H1 (cell line): ENCODE data around the gene CDKL1. TPM values are rescaled to one million over a fixed set of nuclear protein-coding genes. Genes with fewer than 3 reads are reported as not detected.

ENCODE experiments used
- CTCF ChIA-PET: fragments of 300-600 bp; sonication (Branson Sonifier 250); formaldehyde crosslinking; loops from one replicate; lab custom pipeline; 2021; ENCODE audit not compliant: partially characterized antibody; lab: Charles Lee
- POLR2A ChIA-PET: fragments of 300-600 bp; sonication (Branson Sonifier 250); formaldehyde crosslinking; loops from one replicate; lab custom pipeline; 2021; ENCODE audit warnings: inconsistent platforms; ENCODE audit not compliant: partially characterized antibody; lab: Charles Lee
- DNase-seq, 2 experiments: peaks; one replicate each; pipeline versions ENCODE4 v3.0.0 to v3.0.0-alpha.2; 2010 to 2022; ENCODE audit warnings: low spot score in 2 of 2, low read depth in 1 of 2, mixed read lengths in 1 of 2
- FAIRE-seq: peaks from 2 replicates; lab custom pipeline; 2011; peaks lifted over from hg19 to GRCh38; lab: Jason Lieb, UNC
- H2AFZ ChIP-seq: 2 replicates; pipeline ENCODE4 v1.8.1; 2012; ENCODE audit warnings: low read length, inconsistent platforms
- H2AK5ac ChIP-seq: 2 replicates; pipeline ENCODE4 v1.6.1; 2013; ENCODE audit warnings: low read depth, low read length
- H2BK120ac ChIP-seq: replicated peaks from 2 replicates; pipeline ENCODE3; 2013; ENCODE audit warnings: low read depth, low read length, inconsistent platforms
- H2BK12ac ChIP-seq: 2 replicates; pipeline ENCODE4 v1.6.1; 2013; ENCODE audit warnings: low read depth, low read length
- H2BK15ac ChIP-seq: 2 replicates; pipeline ENCODE4 v1.6.1; 2013; ENCODE audit warnings: low read length
- H2BK20ac ChIP-seq: 2 replicates; pipeline ENCODE4 v1.6.1; 2013; ENCODE audit warnings: low read length
- H2BK5ac ChIP-seq: 2 replicates; pipeline ENCODE4 v1.6.1; 2013; ENCODE audit warnings: low read depth, low read length
- H3K14ac ChIP-seq: 2 replicates; pipeline ENCODE4 v1.6.1; 2013; ENCODE audit warnings: inconsistent platforms; ENCODE audit not compliant: insufficient read length
- H3K18ac ChIP-seq: 2 replicates; pipeline ENCODE4 v1.6.1; 2013; ENCODE audit warnings: low read length; ENCODE audit errors: extremely low read depth
- H3K23ac ChIP-seq: 2 replicates; pipeline ENCODE4 v1.6.1; 2013; ENCODE audit warnings: inconsistent platforms; ENCODE audit not compliant: insufficient read length
- H3K23me2 ChIP-seq: 2 replicates; pipeline ENCODE4 v1.6.1; 2013; ENCODE audit warnings: low read depth, low read length
- H3K27ac ChIP-seq: 2 replicates; pipeline ENCODE4 v1.6.1; 2011; ENCODE audit warnings: low read depth, low read length, inconsistent platforms
- H3K27me3 ChIP-seq, 4 experiments: replicated peaks in 1 of 4; 1 replicate in 1 of 4; 2 replicates in 3 of 4; pipeline versions ENCODE4 v1.6.1 to v1.8.1; 2011 to 2013; ENCODE audit warnings: low read length in 3 of 4, mild to moderate bottlenecking in 3 of 4, inconsistent platforms in 2 of 4, mixed read lengths in 2 of 4, moderate library complexity in 1 of 4; ENCODE audit not compliant: control insufficient read depth in 3 of 4, insufficient read depth in 3 of 4; ENCODE audit errors: extremely low read depth in 1 of 4
- H3K36me3 ChIP-seq, 4 experiments: 2 replicates each; pipeline versions ENCODE4 v1.6.1 to v1.8.1; 2011 to 2013; ENCODE audit warnings: mild to moderate bottlenecking in 4 of 4, low read length in 3 of 4, moderate library complexity in 2 of 4, control low read depth in 1 of 4, inconsistent platforms in 1 of 4; ENCODE audit not compliant: insufficient read depth in 4 of 4, control insufficient read depth in 2 of 4
- H3K4ac ChIP-seq: replicated peaks from 2 replicates; pipeline ENCODE3; 2013; ENCODE audit warnings: low read length, low read depth, mixed read lengths, inconsistent platforms; ENCODE audit not compliant: insufficient read length
- H3K4me1 ChIP-seq, 4 experiments: replicated peaks in 1 of 4; 1 replicate in 1 of 4; 2 replicates in 3 of 4; pipeline versions ENCODE4 v1.6.1 to v1.8.1; 2011 to 2013; ENCODE audit warnings: low read length in 3 of 4, inconsistent platforms in 2 of 4, mixed read lengths in 1 of 4; ENCODE audit not compliant: insufficient read depth in 4 of 4, control insufficient read depth in 3 of 4
- H3K4me2 ChIP-seq, 2 experiments: 2 replicates each; pipeline versions ENCODE4 v1.6.1 to v1.8.1; 2011 to 2013; ENCODE audit warnings: low read depth in 2 of 2, low read length in 2 of 2, control low read depth in 1 of 2, inconsistent platforms in 1 of 2, mild to moderate bottlenecking in 1 of 2; ENCODE audit not compliant: insufficient read depth in 1 of 2
- H3K4me3 ChIP-seq, 4 experiments: fragments of 200-600, 300-600 bp in 1 of 4; sonication (generic), shearing (Covaris generic), sonication (Bioruptor Twin) in 1 of 4; 2 replicates each; pipeline versions ENCODE4 v1.5.1 to v1.8.1; 2011 to 2016; ENCODE audit warnings: low read length in 4 of 4, low read depth in 3 of 4, control low read depth in 2 of 4, inconsistent platforms in 2 of 4, mild to moderate bottlenecking in 2 of 4, mixed read lengths in 1 of 4, moderate library complexity in 1 of 4; ENCODE audit not compliant: insufficient read depth in 2 of 4; ENCODE audit errors: extremely low read depth in 1 of 4
- H3K56ac ChIP-seq: replicated peaks from 2 replicates; pipeline ENCODE3; 2013; ENCODE audit warnings: low read depth, mild to moderate bottlenecking, mixed read lengths, low read length, inconsistent platforms; ENCODE audit not compliant: insufficient read length
- H3K79me1 ChIP-seq: 2 replicates; pipeline ENCODE4 v1.6.1; 2013; ENCODE audit warnings: low read depth, low read length, control low read depth
- H3K79me2 ChIP-seq, 2 experiments: 2 replicates each; pipeline versions ENCODE4 v1.6.1 to v1.8.1; 2012 to 2013; ENCODE audit warnings: low read length in 2 of 2, mild to moderate bottlenecking in 2 of 2, inconsistent platforms in 1 of 2; ENCODE audit not compliant: insufficient read depth in 2 of 2, control insufficient read depth in 1 of 2
- H3K9ac ChIP-seq, 4 experiments: replicated peaks in 1 of 4; 1 replicate in 1 of 4; 2 replicates in 3 of 4; pipeline versions ENCODE4 v1.6.1 to v1.8.1; 2011 to 2013; ENCODE audit warnings: low read depth in 3 of 4, low read length in 3 of 4, control low read depth in 2 of 4, mild to moderate bottlenecking in 2 of 4, moderate library complexity in 2 of 4, inconsistent platforms in 1 of 4; ENCODE audit errors: extremely low read depth in 1 of 4
- H3K9me3 ChIP-seq, 2 experiments: 2 replicates each; pipeline versions ENCODE4 v1.6.1 to v1.8.1; 2012 to 2013; ENCODE audit warnings: mild to moderate bottlenecking in 2 of 2, moderate library complexity in 2 of 2, control low read depth in 1 of 2, inconsistent platforms in 1 of 2, low read depth in 1 of 2, low read length in 1 of 2, mixed read lengths in 1 of 2; ENCODE audit not compliant: insufficient read depth in 2 of 2
- H4K20me1 ChIP-seq, 2 experiments: replicated peaks in 1 of 2; 2 replicates each; pipeline versions ENCODE3 to v1.8.1; 2011 to 2013; ENCODE audit warnings: inconsistent platforms in 2 of 2, low read length in 2 of 2, mild to moderate bottlenecking in 1 of 2; ENCODE audit not compliant: insufficient read depth in 2 of 2, control insufficient read depth in 1 of 2
- H4K5ac ChIP-seq: 2 replicates; pipeline ENCODE4 v1.6.1; 2013; ENCODE audit warnings: low read length, low read depth, mixed read lengths, inconsistent platforms; ENCODE audit not compliant: insufficient read length
- H4K8ac ChIP-seq: 2 replicates; pipeline ENCODE4 v1.8.0; 2013; ENCODE audit warnings: mild to moderate bottlenecking, moderate library complexity, low read length, inconsistent platforms; ENCODE audit not compliant: insufficient read depth; ENCODE audit errors: extremely low read depth
- H4K91ac ChIP-seq: replicated peaks from 2 replicates; pipeline ENCODE3; 2013; ENCODE audit warnings: low read length, mixed read lengths, inconsistent platforms; ENCODE audit not compliant: insufficient read length
- ATF2 ChIP-seq: IDR thresholded peaks from 2 replicates; pipeline ENCODE4 v1.6.1; 2012; ENCODE audit warnings: low read length, inconsistent platforms
- ATF3 ChIP-seq: IDR thresholded peaks from 2 replicates; pipeline ENCODE4 v1.6.1; 2011; ENCODE audit warnings: low read depth, mild to moderate bottlenecking, low read length; ENCODE audit not compliant: insufficient read depth
- CHD1 ChIP-seq: IDR thresholded peaks from 2 replicates; pipeline ENCODE4 v1.6.1; 2012; ENCODE audit warnings: low read depth, low read length, improper control_type of control experiment
- KDM5A ChIP-seq: fragments of 200-600 bp; IDR thresholded peaks from 2 replicates; pipeline ENCODE4 v1.7.1; 2012; ENCODE audit warnings: mild to moderate bottlenecking, low read length, inconsistent platforms, mixed read lengths
- POLR2A ChIP-seq, 2 experiments: IDR thresholded peaks; 1 replicate in 1 of 2; 2 replicates in 1 of 2; pipeline ENCODE4 v1.6.1; 2011; ENCODE audit warnings: low read depth in 2 of 2, low read length in 2 of 2, mild to moderate bottlenecking in 2 of 2; ENCODE audit errors: control extremely low read depth in 1 of 2
- SP4 ChIP-seq: IDR thresholded peaks from 2 replicates; pipeline ENCODE4 v1.6.1; 2012; ENCODE audit warnings: low read length, inconsistent platforms
- ZNF274 ChIP-seq: IDR thresholded peaks from 2 replicates; pipeline ENCODE4 v1.7.0; 2012; ENCODE audit warnings: low read length, borderline replicate concordance; ENCODE audit errors: extremely low read depth
- WGBS, 2 experiments: shearing (Covaris generic) in 1 of 2; methylation state at CpG; one replicate each; pipeline versions ENCODE4 v1.1.6 to v1.1.7; 2013 to 2015; ENCODE audit warnings: low lambda C conversion rate in 2 of 2, mixed read lengths in 2 of 2, inconsistent platforms in 1 of 2, low coverage in 1 of 2, missing lambda C conversion rate in 1 of 2; ENCODE audit not compliant: insufficient replicate concordance in 2 of 2, insufficient coverage in 1 of 2, insufficient read length in 1 of 2; ENCODE audit errors: extremely low coverage in 1 of 2, missing lambda C conversion rate in 1 of 2; 5-methylcytosine and 5-hydroxymethylcytosine counted together
- polyA plus RNA-seq, 7 experiments: library from polyadenylated mRNA; depleted of rRNA in 3 of 7; stranded (reverse) in 5 of 7; unstranded in 2 of 7; fragments of >200 nt in 5 of 7; fragments of 200-250 nt in 2 of 7; gene quantifications; 1 replicate in 5 of 7; 2 replicates in 1 of 7; 4 replicates in 1 of 7; pipeline versions ENCODE4 v1.2.1 to v1.2.3, GENCODE V29; 2011 to 2013; ENCODE audit warnings: missing spikeins in 2 of 7, mixed read lengths in 2 of 7
- total RNA-seq: library from RNA; stranded (reverse); fragmentation: NEBNext Ultra II Directional; extraction: Animal tissue kit (Norgen Biotek cat#: 25700); gene quantifications from 2 replicates; pipeline ENCODE4 v1.2.1, GENCODE V29; 2021

Gene CDKL1
- total and polyA plus RNA-seq, 2 of the 8 experiments (the other 6 are each of a cell fraction or from before 2014, with no cell fraction given) = 1.2 to 2.2 TPM

- Histone ChIP-seq H3K18ac (no peak overlapping the region), H3K14ac (no peak overlapping the region), H2BK20ac (no peak overlapping the region), H3K36me3 (no peaks in the 10 kb centered on the region), H3K79me1 (no peaks in the 10 kb centered on the region), H3K4me1 (peaks cover 0 to 5% (median 0%) of the 10 kb centered on the region in 4 experiments; a peak in 1 of 7 replicates), H3K23me2 (no peaks in the 10 kb centered on the region; the same call in 1 of the 2 replicates), H3K79me2 (no peaks in the 10 kb centered on the region), H2BK5ac (no peak overlapping the region), H3K23ac (no peak overlapping the region), H3K4ac (no peak overlapping the region), H2AK5ac (no peak overlapping the region), H3K4me3 (no peak overlapping the region), H4K8ac (no peak overlapping the region), H3K9ac (no peak overlapping the region)
- TF ChIP-seq KDM5A (no peak), ZNF274 (no peak), ATF3 (no peak), ATF2 (no peak), POLR2A (IDR thresholded peaks at IDR 0.05; ENCODE audit: control extremely low read depth in 1 of 2, low read depth in 2 of 2, low read length in 2 of 2) (no peak), CHD1 (no peak), SP4 (no peak)
- TF ChIP-seq, all 59 proteins: peak for 0
- no peak for DNase-seq
- Histone ChIP-seq H4K20me1 (no peaks in the 10 kb centered on the region), H2BK120ac (no peak overlapping the region), H3K4me2 (no peak overlapping the region), H3K27ac (no peak overlapping the region), H4K5ac (no peak overlapping the region), H4K91ac (no peak overlapping the region), H2AFZ (no peak overlapping the region), H3K56ac (no peak overlapping the region), H2BK12ac (no peak overlapping the region), H2BK15ac (no peak overlapping the region), H3K9me3 (peaks cover 0 to 2% of the 10 kb centered on the region in 2 experiments; a peak in 1 of 4 replicates), H3K27me3 (no peaks in the 10 kb centered on the region; a peak in 1 of 7 replicates)
- CTCF ChIA-PET = interaction anchor here (0.6 to 1.3 kb wide), 2 partner anchors 8 to 397 kb away, joined by 3 read pairs; no protein-coding TSS in a partner anchor
- 96% methylated on average over 2 of the region's 2 CpGs; no CpG with 5 or more reads in 1 of the 2 experiments for WGBS, 2 experiments
- FAIRE-seq = no peak
- POLR2A ChIA-PET = no interaction called here
Measured at GRCh38 chr14:50360851-50361250, 35.8 kb downstream of the CDKL1 start.
